WTC11 (cell line): Measurements from ENCODE around the gene RPTOR.

ENCODE experiments used
- ATF1 ChIP-seq: sonication (generic); formaldehyde crosslinking; IDR thresholded peaks from 2 replicates; pipeline ENCODE4 v1.8.1; 2023; ENCODE audit warnings: mild to moderate bottlenecking, moderate library complexity, missing genetic modification reagents
- ATF3 ChIP-seq: sonication (generic); formaldehyde crosslinking; conservative IDR thresholded peaks from 2 replicates; pipeline ENCODE4 v1.8.1; 2022; ENCODE audit warnings: mild to moderate bottlenecking, missing genetic modification reagents
- E2F1 ChIP-seq: sonication (generic); formaldehyde crosslinking; IDR thresholded peaks from 2 replicates; pipeline ENCODE4 v1.8.0; 2022; ENCODE audit warnings: mild to moderate bottlenecking, missing genetic modification reagents
- ESRRA ChIP-seq: sonication (generic); formaldehyde crosslinking; IDR thresholded peaks from 2 replicates; pipeline ENCODE4 v1.8.1; 2022; ENCODE audit warnings: mild to moderate bottlenecking, missing genetic modification reagents, borderline replicate concordance
- FOXP1 ChIP-seq: sonication (generic); formaldehyde crosslinking; IDR thresholded peaks from 2 replicates; pipeline ENCODE4 v1.8.0; 2022; ENCODE audit warnings: missing genetic modification reagents, mild to moderate bottlenecking, moderate library complexity, borderline replicate concordance
- NR3C1 ChIP-seq: sonication (generic); formaldehyde crosslinking; conservative IDR thresholded peaks from 2 replicates; pipeline ENCODE4 v1.8.1; 2023; ENCODE audit warnings: low read depth, mild to moderate bottlenecking, missing genetic modification reagents
- TEAD4 ChIP-seq: sonication (generic); formaldehyde crosslinking; IDR thresholded peaks from 2 replicates; pipeline ENCODE4 v1.8.0; 2022; ENCODE audit warnings: mild to moderate bottlenecking, missing genetic modification reagents
- ZNF121 ChIP-seq: sonication (generic); formaldehyde crosslinking; IDR thresholded peaks from 2 replicates; pipeline ENCODE4 v1.8.0; 2023; ENCODE audit warnings: missing genetic modification reagents
- ZNF232 ChIP-seq: sonication (generic); formaldehyde crosslinking; IDR thresholded peaks from 2 replicates; pipeline ENCODE4 v1.8.0; 2022; ENCODE audit warnings: mild to moderate bottlenecking, missing genetic modification reagents
- TF ChIP-seq, protein P1 (sequence below): sonication (generic); formaldehyde crosslinking; IDR thresholded peaks from 2 replicates; pipeline ENCODE4 v1.8.0; 2023; ENCODE audit warnings: mild to moderate bottlenecking, missing genetic modification reagents
- TF ChIP-seq, protein P2 (sequence below): fragments of 200-600 bp; IDR thresholded peaks from 2 replicates; pipeline ENCODE4 v1.8.0; 2022; ENCODE audit warnings: antibody characterized with exemption
- TF ChIP-seq, protein P3 (sequence below): sonication (generic); formaldehyde crosslinking; IDR thresholded peaks from 2 replicates; pipeline ENCODE4 v1.8.1; 2022; ENCODE audit warnings: low read depth, mild to moderate bottlenecking, moderate library complexity, missing genetic modification reagents, borderline replicate concordance
- TF ChIP-seq, protein P4 (sequence below): fragments of 250-450 bp; sonication (Bioruptor Pico); conservative IDR thresholded peaks from 2 replicates; pipeline ENCODE4 v1.9.0; 2021; ENCODE audit warnings: mild to moderate bottlenecking

DNA sequence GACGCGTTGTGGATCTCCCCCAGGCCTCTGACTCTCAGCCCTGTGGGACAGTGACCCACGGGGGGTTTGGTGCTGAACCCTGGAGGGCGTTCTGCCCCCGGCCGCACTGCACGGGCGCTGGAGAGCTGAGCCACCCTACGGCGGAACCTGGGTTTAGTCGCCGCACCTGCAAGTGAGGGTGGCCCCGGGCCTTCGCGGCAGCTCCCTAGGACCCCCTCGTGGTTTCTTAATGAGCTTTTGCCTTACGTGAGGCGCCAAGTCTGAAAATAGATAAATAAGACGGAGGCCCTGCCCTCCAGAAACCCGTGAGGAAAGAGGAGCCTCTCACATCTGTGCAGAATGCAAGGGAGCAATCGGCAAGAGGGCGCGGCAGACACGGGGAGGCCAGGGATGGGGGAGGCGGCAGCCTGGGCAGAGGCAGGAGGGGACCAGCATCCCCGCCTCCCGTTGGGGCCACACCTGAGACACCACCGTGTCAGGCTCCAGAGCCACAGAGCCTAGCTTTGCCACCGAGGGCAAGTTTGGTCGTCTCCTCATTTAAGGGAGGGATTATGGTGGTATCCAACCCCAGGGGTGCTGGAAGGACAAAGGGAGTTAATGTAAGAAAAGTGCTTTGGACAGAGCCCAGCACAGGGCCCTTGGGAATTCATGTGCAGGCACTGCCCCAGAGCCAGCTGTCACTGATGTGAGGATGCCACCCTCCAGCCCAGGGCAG, 293.8 kb downstream of the RPTOR start:
- TF ChIP-seq, protein P1, sequence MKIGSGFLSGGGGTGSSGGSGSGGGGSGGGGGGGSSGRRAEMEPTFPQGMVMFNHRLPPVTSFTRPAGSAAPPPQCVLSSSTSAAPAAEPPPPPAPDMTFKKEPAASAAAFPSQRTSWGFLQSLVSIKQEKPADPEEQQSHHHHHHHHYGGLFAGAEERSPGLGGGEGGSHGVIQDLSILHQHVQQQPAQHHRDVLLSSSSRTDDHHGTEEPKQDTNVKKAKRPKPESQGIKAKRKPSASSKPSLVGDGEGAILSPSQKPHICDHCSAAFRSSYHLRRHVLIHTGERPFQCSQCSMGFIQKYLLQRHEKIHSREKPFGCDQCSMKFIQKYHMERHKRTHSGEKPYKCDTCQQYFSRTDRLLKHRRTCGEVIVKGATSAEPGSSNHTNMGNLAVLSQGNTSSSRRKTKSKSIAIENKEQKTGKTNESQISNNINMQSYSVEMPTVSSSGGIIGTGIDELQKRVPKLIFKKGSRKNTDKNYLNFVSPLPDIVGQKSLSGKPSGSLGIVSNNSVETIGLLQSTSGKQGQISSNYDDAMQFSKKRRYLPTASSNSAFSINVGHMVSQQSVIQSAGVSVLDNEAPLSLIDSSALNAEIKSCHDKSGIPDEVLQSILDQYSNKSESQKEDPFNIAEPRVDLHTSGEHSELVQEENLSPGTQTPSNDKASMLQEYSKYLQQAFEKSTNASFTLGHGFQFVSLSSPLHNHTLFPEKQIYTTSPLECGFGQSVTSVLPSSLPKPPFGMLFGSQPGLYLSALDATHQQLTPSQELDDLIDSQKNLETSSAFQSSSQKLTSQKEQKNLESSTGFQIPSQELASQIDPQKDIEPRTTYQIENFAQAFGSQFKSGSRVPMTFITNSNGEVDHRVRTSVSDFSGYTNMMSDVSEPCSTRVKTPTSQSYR (CRISPR knock-in tag), result no peak
- TF ChIP-seq, protein P2, sequence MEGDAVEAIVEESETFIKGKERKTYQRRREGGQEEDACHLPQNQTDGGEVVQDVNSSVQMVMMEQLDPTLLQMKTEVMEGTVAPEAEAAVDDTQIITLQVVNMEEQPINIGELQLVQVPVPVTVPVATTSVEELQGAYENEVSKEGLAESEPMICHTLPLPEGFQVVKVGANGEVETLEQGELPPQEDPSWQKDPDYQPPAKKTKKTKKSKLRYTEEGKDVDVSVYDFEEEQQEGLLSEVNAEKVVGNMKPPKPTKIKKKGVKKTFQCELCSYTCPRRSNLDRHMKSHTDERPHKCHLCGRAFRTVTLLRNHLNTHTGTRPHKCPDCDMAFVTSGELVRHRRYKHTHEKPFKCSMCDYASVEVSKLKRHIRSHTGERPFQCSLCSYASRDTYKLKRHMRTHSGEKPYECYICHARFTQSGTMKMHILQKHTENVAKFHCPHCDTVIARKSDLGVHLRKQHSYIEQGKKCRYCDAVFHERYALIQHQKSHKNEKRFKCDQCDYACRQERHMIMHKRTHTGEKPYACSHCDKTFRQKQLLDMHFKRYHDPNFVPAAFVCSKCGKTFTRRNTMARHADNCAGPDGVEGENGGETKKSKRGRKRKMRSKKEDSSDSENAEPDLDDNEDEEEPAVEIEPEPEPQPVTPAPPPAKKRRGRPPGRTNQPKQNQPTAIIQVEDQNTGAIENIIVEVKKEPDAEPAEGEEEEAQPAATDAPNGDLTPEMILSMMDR, result no peak
- TF ChIP-seq ESRRA (CRISPR knock-in tag) (no peak), NR3C1 (no peak), E2F1 (CRISPR knock-in tag) (no peak), FOXP1 (CRISPR knock-in tag) (no peak), TEAD4 (no peak), ZNF232 (CRISPR knock-in tag) (no peak), ATF1 (CRISPR knock-in tag) (no peak), ATF3 (no peak), ZNF121 (CRISPR knock-in tag) (no peak)
- TF ChIP-seq, protein P3, sequence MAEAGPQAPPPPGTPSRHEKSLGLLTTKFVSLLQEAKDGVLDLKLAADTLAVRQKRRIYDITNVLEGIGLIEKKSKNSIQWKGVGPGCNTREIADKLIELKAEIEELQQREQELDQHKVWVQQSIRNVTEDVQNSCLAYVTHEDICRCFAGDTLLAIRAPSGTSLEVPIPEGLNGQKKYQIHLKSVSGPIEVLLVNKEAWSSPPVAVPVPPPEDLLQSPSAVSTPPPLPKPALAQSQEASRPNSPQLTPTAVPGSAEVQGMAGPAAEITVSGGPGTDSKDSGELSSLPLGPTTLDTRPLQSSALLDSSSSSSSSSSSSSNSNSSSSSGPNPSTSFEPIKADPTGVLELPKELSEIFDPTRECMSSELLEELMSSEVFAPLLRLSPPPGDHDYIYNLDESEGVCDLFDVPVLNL (CRISPR knock-in tag), result no peak
- TF ChIP-seq, protein P4, sequence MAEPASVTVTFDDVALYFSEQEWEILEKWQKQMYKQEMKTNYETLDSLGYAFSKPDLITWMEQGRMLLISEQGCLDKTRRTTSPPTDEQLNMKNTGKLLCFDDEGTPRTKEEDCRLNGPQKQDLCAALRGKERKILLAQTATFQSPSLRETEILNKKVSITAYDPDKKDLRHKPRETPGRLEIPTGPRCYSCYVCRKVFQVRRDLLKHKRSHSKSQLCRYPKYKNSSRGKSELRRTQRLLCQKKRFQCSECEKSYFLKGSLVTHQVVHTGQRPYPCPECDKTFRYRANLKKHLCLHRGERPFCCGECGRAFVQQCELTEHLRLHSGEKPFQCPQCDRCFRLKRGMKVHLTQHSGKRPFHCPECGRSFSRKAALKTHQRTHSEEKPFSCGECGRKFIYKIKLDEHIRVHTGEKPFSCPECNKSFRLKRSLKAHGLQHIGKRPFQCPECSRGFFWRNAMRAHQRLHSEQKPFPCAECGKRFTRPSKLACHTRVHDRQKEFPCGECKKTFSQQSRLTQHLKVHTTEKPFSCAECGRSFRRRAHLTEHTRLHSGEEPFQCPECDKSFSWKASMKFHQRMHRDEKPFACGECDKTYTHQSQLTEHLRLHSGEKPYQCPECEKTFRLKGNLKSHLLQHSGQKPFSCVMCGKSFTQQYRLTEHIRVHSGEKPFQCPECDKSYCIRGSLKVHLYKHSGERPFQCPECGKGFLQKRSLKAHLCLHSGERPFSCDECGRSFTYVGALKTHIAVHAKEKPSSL (CRISPR knock-in tag), result no peak
